Fibroblast of mammary gland (primary cell): ENCODE measurements around the gene CRYZL1.

Experiments
- DNase-seq: peaks from one replicate; pipeline ENCODE4 v3.0.0-alpha.2; 2010; ENCODE audit warnings: low read depth
- H3K4me3 ChIP-seq: 2 replicates; pipeline ENCODE4 v1.5.1; 2011; ENCODE audit warnings: low read depth, mild to moderate bottlenecking, low read length, moderate library complexity; ENCODE audit not compliant: control insufficient read depth
- TF ChIP-seq, protein P1 (sequence below): conservative IDR thresholded peaks from 2 replicates; pipeline ENCODE4 v1.5.1; 2011; ENCODE audit warnings: low read depth, low read length, inconsistent platforms; ENCODE audit not compliant: control insufficient read depth, insufficient read depth

Gene CRYZL1

DNA sequence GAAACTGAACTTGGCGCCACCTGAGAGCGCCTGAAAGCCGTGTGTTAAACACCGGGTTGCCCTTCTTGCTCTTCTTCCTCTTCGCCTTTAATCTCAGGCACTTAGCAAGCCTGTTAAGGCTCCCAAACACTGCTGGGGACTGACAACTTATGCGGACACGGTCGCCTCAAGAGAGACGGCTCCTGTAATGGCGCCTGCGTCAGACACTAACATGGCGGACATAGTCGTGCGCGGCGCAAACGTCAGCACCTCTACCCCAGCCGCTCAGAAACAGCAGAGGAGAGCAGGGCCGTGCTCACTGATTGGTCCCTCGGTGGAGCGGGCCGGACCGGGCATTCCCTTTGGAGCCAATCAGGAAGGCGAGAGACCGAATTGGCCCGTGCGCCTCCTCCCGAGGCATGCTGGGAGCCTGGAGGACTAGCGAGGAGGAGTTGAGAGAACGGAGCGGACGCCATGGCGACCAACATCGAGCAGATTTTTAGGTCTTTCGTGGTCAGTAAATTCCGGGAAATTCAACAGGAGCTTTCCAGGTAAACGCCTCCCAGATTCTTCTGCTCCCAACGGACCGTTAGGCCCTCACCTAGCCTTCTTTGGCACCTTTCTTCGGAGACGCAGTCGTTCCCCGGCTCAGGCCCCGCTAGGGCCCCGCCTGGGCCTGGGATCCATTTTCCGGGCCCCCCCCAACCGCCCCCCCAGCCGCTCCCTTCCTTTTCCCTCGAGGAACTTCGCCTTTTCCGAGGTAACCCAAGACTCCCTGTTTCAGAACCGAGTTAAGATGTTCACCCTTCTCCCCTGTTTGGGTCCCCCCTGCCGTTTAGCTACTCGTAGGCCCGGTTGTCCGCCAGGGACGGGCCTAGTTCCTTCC is 98.7 kb downstream of the CRYZL1 start, which contains the start of gene SON:
Gene SON (plus strand): TSS at position 399 of the 865 bp plus-strand sequence. CDS start 55 bp downstream, at position 454.
- peak within 1 kb of the TSS; percentile 98 for H3K4me3 ChIP-seq
- DNase-seq, result peak; percentile 98
- TF ChIP-seq, protein P1, sequence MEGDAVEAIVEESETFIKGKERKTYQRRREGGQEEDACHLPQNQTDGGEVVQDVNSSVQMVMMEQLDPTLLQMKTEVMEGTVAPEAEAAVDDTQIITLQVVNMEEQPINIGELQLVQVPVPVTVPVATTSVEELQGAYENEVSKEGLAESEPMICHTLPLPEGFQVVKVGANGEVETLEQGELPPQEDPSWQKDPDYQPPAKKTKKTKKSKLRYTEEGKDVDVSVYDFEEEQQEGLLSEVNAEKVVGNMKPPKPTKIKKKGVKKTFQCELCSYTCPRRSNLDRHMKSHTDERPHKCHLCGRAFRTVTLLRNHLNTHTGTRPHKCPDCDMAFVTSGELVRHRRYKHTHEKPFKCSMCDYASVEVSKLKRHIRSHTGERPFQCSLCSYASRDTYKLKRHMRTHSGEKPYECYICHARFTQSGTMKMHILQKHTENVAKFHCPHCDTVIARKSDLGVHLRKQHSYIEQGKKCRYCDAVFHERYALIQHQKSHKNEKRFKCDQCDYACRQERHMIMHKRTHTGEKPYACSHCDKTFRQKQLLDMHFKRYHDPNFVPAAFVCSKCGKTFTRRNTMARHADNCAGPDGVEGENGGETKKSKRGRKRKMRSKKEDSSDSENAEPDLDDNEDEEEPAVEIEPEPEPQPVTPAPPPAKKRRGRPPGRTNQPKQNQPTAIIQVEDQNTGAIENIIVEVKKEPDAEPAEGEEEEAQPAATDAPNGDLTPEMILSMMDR, result no peak

DNA sequence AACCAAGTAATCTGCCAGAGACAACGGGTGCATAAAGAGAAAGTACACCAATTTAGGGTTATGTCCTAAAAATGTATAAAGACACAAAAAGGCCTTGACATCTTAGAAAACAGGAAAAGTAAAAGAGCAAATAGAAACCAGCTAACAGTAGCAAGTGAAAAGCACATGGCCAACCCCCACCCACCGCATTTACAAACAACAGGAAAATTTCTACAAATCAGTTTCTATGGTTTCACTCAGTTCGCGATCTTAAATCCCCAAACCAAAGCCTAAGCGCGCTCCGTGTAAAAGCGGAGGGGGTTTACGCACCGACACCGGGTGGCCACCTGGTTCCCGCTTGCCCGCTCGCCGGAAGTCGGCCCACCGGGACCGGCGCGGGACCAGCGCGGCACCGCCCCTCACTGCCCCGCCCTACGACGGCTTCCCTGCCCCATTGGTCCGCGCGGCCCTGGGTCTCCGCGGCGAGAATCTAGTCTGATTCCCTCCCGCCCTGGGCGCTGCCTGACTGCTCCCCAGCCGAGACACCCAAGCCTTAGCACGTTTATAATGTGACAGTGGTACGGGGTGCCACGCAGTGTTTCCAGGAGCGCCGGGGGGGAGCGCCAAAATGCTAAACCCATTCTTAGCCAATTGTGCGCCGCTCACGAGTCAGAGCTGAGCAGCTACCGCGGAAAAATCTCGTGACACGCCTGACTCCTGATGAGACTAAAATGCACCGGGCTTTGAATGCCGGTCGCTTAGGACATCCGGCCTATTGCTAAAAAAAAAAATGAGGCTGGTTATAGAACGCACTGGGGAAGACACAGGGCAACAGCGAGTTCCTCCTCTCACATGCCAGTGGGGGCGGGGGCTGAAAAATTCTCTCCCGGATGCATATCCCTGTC is 99.5 kb downstream of the CRYZL1 start, which contains the start of gene GART:
Gene GART (minus strand): TSS at position 362 of the 884 bp plus-strand sequence. CDS start 2,802 bp downstream, outside the sequence.
- TF ChIP-seq, protein P1, result no peak
- peak; percentile 63 for DNase-seq
- H3K4me3 ChIP-seq, result peak within 1 kb of the TSS; percentile 98

DNA sequence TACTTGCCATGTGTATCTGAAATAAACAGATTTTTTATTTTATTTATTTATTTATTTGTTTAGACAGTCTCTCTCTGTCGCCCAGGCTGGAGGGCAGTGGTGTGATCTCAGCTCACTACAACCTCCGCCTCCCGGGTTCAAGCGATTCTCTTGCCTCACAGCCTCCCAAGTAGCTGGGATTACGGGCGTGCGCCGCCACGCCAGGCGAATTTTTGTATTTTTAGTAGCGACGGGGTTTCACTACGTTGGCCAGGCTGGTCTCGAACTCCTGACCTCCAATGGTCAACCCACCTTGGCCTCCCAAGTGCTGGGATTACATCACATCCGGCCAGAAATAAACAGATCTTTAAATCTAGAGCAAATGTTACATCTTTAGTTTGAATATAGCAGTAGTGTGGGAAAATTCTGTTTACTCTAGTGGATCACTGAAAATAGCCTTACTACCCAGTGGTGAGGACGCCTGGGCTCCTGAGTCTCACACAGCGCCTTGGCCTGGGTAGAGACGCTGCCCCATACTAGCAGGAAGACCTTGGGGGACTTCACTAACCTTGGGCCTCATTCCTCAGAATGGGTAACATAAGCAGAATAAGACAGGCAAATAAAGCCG is 100.3 kb downstream of the CRYZL1 start:
- TF ChIP-seq, protein P1, result no peak
- DNase-seq, result peak; percentile 28

DNA sequence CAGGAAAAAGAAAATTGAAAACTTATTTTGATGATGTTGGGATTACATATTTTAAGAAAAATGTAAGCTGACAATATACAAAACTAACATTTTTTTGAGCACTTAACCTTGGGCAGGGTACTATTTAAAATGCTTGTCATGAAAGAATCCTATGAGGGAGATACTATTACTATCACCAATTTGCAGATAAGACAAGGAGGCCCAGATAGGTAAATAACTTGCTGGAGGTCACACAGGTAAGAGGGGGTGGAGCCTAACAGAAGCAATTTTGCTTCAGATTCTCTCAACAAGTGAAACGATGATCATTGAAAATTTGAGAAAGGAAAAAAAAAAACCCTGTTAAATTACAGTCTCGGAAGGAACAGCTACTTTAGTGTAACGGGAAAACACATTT is 100.8 kb downstream of the CRYZL1 start:
- no peak for DNase-seq
- TF ChIP-seq, protein P1, result no peak
- peak overlapping the region; percentile 77 for H3K4me3 ChIP-seq

More for the DNA sequence above, 100.3 kb downstream of the CRYZL1 start:
- H3K4me3 ChIP-seq, result peak overlapping the region; percentile 77

DNA sequence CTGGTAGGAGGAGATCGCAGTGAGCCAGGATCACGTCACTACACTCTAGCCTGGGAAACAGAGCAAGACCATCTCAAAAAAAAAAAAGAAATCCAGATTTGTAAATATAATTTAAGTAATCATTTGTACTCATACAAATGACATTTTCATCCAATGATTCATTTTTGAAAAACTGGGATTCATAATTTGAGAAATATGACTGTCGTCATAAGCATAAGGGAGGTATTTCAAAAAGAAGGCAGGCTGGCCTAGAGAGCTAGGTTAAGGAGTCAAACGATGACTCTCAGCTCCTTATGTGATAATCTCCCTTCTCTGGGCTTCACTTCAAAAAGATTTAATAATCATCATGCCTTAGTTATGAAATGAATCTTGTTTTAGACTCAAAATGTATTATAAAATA is 101.9 kb downstream of the CRYZL1 start:
- H3K4me3 ChIP-seq, result no peak overlapping the region
- TF ChIP-seq, protein P1, result no peak
- peak; percentile 48 for DNase-seq
